NK-92 (cell line): Measurements from ENCODE around the gene VAV2.
"Not testable (repeated sequence)": the region's sequence is repeated elsewhere in the genome, so short reads cannot be mapped to it uniquely, and the experiment has no call there.

ENCODE experiments used
- DNase-seq: peaks from one replicate; lab custom pipeline; 2025; ENCODE audit not compliant: unreplicated experiment; lab: John Stamatoyannopoulos, UW

Gene VAV2

DNA sequence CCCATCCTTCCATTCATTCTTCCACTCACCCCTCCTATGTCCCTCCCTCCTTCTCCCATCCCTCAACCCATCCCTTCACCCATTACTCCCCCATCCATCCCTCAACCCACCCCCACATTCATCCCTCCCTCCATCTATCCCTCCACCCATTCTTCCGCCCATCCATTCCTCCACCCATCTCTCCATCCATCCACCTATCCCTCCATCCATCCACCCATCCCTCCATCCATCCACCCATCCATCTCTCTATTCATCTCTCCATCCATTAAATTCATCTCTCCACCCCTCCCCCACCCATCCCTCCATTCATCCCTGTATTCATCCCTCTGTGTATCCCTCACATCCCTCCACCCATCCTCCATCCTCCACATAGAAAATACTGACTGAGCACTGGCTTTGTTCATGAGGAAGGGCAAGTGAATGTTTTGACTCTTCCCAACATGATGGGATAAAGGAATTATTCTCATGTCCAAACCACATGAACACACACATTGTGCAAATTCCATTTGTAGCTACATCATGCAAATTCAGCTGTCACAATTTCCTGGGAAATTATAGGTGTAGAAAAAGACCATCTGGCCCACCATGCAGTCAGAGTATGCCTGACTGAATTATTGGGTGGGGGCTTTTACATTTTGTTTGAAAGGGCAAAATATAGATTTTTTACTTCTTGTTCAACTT, 6.9 kb upstream of the VAV2 start:
- DNase-seq: no peak

DNA sequence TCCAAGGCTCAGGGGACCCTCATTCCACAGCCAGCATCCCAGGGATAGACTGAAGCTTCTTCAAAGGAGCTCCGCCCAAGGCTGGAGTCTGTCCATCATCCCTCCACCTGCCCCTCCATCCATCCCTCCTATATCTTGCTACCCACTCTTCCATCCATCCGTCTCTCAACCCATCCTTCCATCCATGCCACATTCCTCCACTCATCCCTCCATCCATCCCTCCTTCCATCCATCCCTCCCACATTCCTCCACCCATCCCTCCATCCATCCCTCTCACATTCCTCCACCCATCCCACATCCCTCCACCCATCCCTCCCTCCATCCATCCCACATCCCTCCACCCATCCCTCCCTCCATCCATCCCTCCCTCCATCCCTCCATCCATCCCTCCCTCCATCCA, 5.5 kb upstream of the VAV2 start:
- no peak for DNase-seq

DNA sequence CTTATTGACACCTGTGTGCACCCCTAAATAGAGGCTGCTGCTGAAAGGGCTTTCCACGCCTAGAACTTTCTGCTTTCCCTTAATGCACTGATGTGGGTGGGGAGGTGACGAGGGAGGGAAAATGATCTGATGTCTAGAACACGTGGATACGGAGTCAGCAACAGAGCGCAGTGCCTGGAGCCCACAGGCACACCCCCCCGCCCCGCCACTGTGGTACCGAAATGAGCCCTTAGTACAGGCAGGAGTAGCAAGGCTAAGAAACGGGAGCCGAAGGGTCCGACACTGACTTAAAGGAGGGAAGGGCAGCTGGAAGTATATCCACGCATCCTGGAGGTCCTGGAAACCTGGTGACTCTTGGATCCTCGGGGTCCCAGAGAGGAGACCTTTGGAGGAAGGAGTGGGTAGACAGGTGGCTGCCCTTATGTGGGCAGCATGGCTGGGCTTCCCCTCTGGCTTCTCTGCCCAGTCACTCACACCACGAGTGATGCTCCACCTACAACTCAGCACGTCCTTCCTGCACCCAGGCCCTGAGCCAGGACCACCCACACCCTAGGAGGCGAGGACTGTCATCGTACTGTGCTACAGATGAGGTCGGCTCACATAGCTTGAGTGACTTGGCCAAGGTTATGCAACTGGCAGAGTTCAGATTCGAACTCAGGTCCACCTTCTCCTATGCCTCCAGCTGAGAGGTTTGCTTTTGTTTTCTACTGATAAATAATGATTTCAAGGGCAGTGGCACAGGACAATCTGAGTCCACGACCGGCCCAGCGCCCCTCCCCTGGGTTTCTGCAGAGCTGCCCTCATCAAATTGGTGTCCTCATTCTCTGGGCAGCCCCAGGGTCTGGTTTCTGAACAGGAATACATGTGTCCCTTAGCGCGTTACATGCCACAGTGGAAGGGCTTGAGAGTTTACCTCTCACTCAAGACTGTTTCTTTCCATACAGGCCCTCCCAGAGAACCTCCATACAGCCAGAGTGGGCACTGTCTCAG, 4.7 kb upstream of the VAV2 start:
- no peak for DNase-seq

DNA sequence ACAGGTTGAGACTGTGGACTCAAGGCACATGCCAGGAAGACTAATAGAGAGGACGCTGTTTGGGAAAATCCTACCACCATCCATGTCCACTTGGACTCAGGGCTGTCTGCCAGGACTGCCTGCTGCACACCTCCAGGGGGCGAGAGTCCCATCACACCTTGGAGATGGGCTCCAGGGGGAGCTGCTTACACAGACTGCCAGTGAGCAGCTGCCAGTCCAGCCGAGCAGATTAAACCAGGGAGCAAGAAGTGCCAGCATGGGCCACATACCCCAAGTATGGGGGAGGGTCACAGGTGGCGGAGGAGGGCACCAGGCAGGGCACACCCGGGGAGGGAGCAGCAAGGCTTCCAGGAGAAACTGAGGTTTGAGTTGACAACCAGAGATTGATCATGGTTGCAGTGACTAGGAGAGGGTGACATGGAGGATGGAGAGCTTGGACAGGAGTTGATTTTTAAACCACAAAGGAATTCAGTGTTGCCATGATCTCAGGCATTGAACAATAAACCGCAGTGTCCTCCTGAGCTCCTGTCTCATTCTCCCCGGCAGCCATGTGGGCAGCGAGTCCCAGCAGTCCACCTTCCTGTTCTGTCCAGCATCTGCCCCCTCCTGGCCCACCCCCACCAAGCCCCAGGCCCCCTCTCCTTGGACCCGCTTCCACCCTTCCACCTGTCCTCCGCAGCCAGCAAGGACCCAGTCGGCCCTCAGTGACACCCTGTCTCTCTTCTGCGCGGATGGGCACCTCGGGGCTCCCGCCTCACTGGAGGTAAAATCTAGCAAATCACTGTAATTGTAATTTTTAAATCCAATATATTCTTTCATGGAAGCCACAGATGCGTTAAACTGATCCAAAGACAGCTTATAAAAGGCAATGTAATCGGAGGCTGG, 3.1 kb upstream of the VAV2 start:
- no peak for DNase-seq

DNA sequence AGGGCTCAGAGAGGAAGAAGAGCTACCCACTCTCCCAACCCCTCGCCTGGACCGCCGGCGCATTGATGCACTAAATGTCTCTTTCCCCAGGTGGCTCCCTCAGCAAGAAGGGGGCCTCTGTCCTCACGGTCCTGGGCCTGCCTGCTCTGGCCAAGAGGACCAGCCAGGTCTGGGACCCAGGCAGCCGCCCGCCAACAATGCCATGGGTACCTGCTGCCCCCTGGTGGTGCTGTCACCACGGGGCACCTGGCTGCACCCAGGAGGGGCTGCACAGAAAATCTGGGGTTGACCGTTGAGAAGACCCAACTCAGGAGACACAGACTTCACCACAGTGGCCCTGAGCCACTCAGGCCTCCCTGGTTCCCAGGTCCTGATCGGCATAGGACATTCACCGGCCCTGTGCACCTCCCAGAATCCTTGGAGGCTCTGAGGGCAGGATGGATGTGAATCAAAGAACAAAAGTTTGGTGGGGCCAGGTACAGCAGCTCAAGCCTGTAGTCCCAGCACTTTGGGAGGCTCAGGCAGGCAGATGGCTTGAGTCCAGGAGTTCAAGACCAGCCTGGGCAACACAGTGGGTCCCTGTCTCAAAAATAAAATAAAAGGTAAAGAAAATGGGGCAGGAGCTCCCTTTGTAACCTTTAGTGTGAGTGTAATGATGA, 2.4 kb upstream of the VAV2 start:
- DNase-seq: no peak

DNA sequence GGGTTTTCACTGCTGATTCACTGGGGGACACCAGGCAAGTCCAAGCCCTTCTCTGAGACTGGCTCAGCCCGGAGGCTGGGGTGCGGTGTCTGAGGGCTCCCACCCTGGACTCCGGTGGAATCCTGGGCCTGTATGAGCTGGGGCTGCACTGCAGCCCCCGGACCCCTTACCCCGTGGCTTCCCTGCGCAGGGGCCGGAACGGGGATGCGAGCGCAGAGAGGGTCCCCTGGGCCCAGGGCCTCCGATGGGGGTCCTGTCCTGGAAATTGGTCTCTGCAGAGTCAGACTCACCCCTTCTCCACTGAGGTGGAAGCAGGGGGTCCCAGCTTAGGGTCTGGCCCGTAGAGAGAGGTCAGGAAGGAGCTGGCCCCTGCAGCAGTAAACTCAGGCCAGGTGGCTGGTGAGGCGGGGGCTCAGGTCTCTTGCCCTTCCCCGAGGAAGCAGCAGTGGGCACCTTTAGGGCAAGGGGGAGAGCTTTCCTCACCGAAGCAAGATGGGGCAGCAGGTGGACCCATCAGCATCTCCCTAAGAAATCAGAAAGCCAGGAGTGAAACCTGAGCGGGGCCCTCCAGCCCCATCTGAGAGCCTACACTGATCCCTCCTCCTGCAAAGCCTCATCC, 1.6 kb upstream of the VAV2 start:
- DNase-seq: no peak

DNA sequence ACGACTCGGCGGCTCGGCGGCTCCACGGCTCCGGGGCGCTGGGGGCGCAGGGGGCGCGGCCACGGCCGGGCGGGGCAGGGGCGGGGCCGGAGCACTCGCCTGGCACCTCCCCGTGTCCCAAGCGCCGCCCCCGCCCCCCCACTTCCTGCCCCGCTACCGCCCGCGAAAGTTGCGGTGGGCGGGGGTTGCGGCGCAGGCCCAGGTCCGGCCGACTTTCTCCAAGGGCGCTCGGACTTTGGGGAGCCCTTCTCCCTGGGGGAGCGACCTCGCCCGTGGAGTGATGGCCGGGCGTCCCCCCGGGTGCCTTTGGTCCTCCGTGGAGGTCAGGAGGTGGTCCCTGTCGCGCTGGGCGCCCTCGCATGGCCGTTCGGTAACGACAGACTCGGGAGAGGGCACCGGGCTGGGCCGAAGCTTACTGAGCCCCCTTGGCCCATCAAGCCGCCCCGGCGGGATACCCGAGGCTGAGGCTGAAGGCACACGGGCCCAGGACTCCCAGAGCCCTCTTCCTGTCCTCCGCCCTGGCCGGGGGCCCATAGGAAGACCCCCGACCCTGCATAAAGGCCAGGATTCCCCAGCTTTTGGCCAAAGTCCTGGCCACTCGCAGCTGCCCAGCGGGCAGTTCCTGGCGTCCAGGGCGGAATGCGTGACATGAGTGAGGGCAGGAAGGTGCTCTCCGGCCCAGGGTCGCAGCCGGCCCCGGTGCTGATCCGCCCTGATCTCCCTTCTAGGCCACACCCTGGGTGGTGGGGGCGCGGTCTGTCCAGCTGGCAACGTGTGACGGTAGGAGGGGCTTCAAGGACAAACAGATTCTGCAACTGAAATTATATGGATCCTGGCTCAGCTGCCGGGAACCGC, 883 bp upstream of the VAV2 start:
- no peak for DNase-seq

DNA sequence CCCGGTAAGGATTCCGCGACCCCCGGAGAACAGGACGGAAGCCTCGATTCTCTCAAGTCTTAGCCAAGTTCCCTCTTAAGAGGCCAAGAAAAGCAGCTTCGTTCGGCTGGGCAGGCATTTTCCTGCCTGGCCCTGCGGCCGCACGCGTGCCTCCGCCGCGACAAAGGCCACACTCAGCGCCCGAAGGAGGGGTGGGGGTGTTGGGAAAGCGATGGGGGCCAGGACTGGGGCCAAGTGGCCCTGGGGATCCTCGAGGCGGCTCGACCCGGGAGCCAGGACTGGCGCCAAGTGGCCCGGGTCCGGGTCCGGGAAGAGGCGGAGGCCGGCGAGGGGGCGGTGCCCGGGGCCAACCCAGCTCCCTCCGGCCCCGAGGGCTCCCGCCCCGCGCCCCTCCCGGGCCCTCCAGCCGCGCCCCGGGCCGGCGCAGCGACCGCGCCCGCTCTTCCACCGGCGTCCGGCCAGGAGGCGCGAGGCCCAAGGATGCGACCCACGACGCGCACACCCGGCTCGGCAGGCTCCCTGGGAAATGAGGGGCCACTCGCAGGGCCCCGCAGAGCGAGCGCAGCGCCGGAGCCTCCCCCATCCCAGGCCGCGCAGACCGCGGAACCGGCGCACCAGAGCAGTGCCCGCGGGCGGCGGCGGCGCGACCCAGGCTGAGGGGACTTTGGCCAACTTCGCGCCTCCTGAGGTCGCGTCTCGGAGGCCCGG, 756 bp downstream of the VAV2 start:
- DNase-seq: no peak

DNA sequence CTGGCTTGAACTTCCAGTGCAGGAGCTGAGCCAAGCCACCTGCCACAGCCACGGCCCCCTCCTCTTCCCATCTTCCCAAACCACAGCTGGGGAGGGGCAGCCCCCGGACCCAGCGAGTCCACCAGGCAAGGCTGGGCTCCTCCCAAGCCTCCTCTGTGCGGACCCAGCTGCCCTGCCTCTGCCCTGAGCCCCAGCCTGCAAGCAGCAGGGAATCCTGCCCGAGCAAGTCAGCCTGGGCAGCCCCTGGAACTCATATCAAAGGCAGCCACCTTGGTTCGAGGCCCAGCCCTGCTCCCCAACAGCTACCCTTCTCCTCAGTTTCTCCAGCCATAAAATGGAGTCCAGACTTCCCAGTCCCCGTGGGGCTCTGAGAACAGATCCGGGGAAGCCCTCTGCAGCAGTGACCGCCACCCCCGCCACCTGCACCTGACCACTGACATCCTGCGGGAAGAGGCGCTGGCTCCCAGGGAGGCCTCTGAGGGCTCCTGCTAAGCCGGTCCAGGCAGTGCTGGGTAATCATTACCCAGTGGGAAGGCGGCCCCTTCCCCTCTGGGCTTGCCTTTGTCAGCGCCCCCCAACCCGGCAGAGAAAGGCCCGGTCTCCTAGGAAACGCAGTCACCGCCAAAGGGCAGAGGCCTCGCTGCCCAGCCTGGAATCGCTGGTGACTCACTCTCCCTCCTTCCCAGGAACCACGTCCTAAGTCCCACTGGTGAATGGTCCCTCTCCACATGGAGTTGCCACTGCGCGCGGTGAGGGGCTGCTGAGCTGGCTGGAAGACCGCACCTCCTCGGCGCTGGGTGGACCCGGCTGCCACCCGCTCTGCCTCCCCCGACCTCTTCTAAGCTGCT, 1.5 kb downstream of the VAV2 start:
- DNase-seq: no peak

DNA sequence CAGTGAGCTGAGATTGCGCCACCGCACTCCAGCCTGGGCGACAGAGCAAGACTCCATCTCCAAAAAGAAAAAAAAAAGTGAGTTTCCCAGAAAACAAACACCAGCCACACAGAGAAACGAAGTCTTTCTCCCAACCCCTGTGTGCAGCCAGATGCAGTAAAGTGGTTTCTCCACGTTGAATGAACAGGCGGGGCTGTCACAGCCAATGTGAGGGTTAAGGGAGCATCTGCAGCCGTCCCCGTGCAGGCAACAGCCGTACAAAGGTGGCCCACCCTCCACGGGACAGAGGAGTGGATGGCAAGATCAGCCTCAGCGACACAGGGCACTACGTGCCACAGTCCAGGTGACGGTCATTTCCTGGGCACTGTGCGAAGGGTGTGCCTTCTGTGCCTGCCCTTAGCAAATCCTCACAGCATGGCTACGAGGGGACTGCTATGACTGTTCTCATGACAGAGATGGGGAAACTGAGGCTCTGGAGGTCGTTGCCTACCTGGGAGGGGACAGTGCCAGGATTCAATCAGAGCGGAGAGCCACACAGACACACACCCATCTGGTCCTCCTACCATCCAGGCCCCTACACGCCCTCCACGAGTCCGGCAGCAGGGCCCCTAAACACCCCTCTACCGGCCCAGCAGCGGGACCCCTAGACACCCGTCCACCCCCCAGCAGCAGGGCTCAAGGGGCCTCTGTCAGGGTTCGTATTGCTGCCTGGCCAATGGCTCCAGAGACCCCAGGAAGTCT, 2.3 kb downstream of the VAV2 start:
- no peak for DNase-seq

DNA sequence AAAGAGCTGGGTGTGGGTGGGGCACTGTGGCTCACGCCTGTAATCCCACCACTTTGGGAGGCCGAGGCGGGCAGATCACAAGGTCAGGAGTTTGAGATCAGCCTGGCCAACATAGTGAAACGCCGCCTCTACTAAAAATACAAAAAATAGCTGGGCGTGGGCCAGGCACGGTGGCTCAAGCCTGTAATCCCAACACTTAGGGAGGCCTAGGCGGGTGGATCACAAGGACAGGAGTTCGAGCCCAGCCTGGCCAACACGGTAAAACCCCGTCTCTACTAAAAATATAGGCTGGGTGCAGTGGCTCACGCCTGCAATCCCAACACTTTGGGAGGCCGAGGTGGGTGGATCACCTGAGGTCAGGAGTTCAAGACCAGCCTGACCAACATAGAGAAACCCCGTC, 3.4 kb downstream of the VAV2 start:
- not testable (repeated sequence) for DNase-seq

DNA sequence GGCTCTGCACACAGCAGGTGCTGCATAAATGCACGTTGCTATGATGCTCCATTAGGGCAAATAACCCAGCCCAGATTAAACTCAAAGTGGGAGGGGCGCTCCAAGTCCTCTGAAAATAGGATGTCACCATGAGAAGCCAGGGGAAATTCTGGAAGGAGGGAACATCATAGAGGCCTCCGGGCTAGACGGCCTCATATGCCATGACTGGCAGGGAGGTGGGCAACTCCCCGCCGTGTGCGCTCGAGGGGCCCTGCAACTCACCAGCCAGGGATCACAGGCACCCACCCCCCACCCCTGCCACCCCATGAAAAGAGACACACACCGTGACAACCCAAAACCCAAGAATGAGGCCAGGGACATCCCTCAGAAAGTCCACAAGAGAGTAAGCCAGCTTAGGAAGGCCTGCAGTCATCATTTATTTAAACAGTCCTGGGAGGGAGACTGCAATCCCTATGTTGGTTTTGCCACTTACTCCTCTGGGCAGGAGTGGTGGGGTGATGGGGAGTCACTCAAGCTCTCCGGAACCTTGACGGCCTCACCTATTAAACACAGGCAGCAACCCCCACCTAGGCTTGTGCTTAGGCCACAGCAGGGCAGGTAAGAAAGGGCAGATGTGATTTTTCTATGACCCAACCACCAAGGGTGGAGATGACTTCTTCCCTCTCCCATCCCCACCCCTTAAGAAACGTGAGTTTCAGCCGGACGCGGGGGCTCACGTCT, 4.0 kb downstream of the VAV2 start:
- no peak for DNase-seq

DNA sequence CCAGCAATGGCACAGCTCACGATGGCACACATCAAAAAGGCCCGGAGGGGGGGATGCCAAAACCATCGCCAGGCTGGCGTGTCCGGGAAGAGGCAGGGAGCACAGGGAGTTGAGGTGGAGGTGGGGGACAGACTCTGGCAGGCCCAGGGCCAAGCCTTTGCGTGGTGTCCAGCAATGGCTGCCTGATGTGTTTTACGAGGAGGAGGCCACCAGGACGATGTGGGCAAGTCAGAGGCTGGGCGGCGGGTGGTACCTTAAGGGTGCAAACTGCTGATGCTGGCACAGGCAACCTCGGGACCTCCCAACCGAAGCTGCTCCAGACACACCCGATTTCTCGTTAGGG, 4.7 kb downstream of the VAV2 start:
- DNase-seq: no peak

DNA sequence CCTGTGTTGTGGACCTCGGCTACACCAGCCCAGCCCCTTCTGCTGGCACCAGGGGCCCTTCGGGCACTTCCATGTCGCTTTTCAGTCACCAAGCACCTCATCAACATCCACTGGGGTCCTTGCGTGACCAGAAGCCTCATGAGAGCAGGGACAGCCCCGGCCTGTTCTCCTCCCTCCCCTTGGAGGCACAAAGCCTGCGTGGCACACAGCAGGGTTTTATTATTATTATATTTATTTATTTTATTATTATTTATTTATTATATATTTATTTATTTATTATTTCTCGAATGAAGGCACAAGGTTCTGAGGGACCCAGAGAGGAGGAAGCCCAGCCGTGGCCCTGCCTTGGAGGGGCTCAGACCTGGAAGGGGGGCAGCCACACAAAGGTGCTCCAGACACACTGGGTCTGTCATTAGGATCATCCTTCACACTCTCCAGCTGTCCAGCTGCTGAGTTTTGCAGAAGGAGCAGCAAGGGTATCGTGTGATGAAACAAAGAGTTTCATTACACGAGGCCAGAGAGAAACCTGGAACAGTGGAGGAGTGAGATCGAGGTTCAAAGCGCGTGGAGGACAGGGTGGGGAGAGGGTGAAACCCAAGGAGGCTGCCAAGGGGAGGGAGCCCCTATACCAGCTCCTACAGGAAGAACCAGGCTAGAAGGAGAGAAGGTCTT, 5.2 kb downstream of the VAV2 start:
- DNase-seq: no peak

DNA sequence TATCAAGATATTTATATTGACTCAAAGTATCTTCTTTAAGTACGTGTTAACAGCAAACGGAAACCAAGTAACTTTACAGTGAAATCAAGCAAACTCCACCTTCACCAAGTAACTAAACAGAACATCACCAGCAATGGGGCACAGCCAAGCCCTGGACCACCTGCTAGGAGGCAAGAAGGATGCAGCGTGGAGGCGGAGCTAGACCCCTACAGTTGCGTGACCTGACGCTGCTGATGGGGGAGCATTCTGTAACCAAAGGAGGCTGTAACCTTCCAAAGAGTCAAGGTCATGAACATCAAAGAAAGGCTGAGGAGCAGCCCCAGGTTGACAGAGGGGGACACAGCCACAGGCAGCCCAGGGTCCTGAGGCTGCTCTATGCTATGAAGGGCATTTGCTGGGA, 6.1 kb downstream of the VAV2 start:
- no peak for DNase-seq
